ENCODE data around the gene FADS6.

GRCh38 chr17:74868908-74869255 lies 24.6 kb downstream of the FADS6 start:
- TF ChIP-seq MTA2 (IDR thresholded peaks at IDR 0.05; ENCODE audit: low read depth) = no peak
- no peak for TF ChIP-seq FOS (IDR thresholded peaks at IDR 0.05; ENCODE audit: borderline replicate concordance, extremely low read depth, insufficient read length)
- TF ChIP-seq SMAD1 (IDR thresholded peaks at IDR 0.05; ENCODE audit: low read depth, partially characterized antibody) = no peak
- no peak for TF ChIP-seq TAF1 (IDR thresholded peaks at IDR 0.05; ENCODE audit: borderline replicate concordance, low read depth, low read length)
- TF ChIP-seq NBN (IDR thresholded peaks at IDR 0.05) = no peak
- no peak for TF ChIP-seq EP300 (IDR thresholded peaks at IDR 0.05; ENCODE audit: borderline replicate concordance in 1 of 2, control insufficient read depth in 1 of 2, low read depth in 2 of 2, low read length in 2 of 2)
- TF ChIP-seq RAD21 (IDR thresholded peaks at IDR 0.05; ENCODE audit: insufficient read depth, low read depth, low read length) = no peak
- no peak for TF ChIP-seq USF2 (IDR thresholded peaks at IDR 0.05; ENCODE audit: borderline replicate concordance, low read depth, low read length)
- no peak for TF ChIP-seq SUPT20H (IDR thresholded peaks at IDR 0.05; ENCODE audit: borderline replicate concordance, control insufficient read depth, low read depth, low read length)
- TF ChIP-seq ZBTB4 (CRISPR knock-in tag; IDR thresholded peaks at IDR 0.05) = no peak
- TF ChIP-seq ASH2L (IDR thresholded peaks at IDR 0.05; ENCODE audit: borderline replicate concordance, low read depth) = no peak
- TF ChIP-seq HDGF (IDR thresholded peaks at IDR 0.05) = no peak
- TF ChIP-seq POLR2AphosphoS5 (IDR thresholded peaks at IDR 0.05; ENCODE audit: low read length) = no peak

All from GM12878 (cell line).